ENCODE measurements around the gene RPTOR.

Gene RPTOR

GRCh38 chr17:80615376-80615775 lies 70.7 kb downstream of the RPTOR start:
- Histone ChIP-seq H2AFZ (ENCODE audit: low read length) (no peak overlapping the region), H3K79me1 (ENCODE audit: low read depth, low read length) (peaks cover 2% of the 10 kb centered on the region), H3K14ac (ENCODE audit: low read length) (no peak overlapping the region), H3K4me1 (ENCODE audit: control insufficient read depth in 2 of 2, insufficient read depth in 1 of 2, low read depth in 1 of 2, low read length in 2 of 2) (no peaks in the 10 kb centered on the region), H3K27ac (replicated peaks; ENCODE audit: low read length) (no peak overlapping the region), H2BK5ac (ENCODE audit: low read length) (no peak overlapping the region), H3K18ac (ENCODE audit: low read length) (no peak overlapping the region), H2BK15ac (ENCODE audit: low read length) (no peak overlapping the region), H3K4me2 (ENCODE audit: insufficient read depth, low read length, poor library complexity, severe bottlenecking) (no peak overlapping the region), H3K27me3 (ENCODE audit: control insufficient read depth in 3 of 3, insufficient read depth in 3 of 3, low read depth in 1 of 3, low read length in 3 of 3) (no peaks in the 10 kb centered on the region), H3K4me3 (ENCODE audit: low read length in 2 of 2) (no peak overlapping the region), H2BK12ac (ENCODE audit: low read length) (no peak overlapping the region), H3K4ac (ENCODE audit: low read length) (no peak overlapping the region), H3K23ac (ENCODE audit: low read depth, low read length, poor library complexity) (no peak overlapping the region), H2AK5ac (ENCODE audit: low read depth, low read length) (no peak overlapping the region), H3K9me3 (replicated peaks in 1 of 2; ENCODE audit: control insufficient read depth in 2 of 2, insufficient read depth in 1 of 2, low read depth in 1 of 2, low read length in 2 of 2) (no peaks in the 10 kb centered on the region), H4K91ac (ENCODE audit: low read depth, low read length, poor library complexity) (no peak overlapping the region), H3K9ac (ENCODE audit: low read depth, low read length, poor library complexity) (no peak overlapping the region), H3K36me3 (replicated peaks in 1 of 2; ENCODE audit: control insufficient read depth in 2 of 2, insufficient read depth in 2 of 2, low read length in 2 of 2) (no peaks in the 10 kb centered on the region), H2BK120ac (ENCODE audit: low read depth, low read length) (no peak overlapping the region), H4K8ac (ENCODE audit: low read depth, low read length) (no peak overlapping the region)
- no peak for DNase-seq (ENCODE audit: low spot score)
- no CpG with 5 or more reads among the region's 4 CpGs for WGBS, 2 donors (ENCODE audit: extremely low coverage in 2 of 2, insufficient read length in 2 of 2, insufficient replicate concordance in 1 of 2)

- H2BK5ac ChIP-seq (ENCODE audit: low read length), result no peak overlapping the region
- no peak overlapping the region for H3K4me2 ChIP-seq (ENCODE audit: insufficient read depth, low read length, poor library complexity, severe bottlenecking)
- no peak overlapping the region for H3K14ac ChIP-seq (ENCODE audit: low read length)
- H2BK12ac ChIP-seq (ENCODE audit: low read length), result no peak overlapping the region
- no peak for DNase-seq (ENCODE audit: low spot score)
- H2BK120ac ChIP-seq (ENCODE audit: low read depth, low read length), result no peak overlapping the region
- no peak overlapping the region for H2BK15ac ChIP-seq (ENCODE audit: low read length)
- no CpG with 5 or more reads among the region's 6 CpGs for WGBS, 2 donors (ENCODE audit: extremely low coverage in 2 of 2, insufficient read length in 2 of 2, insufficient replicate concordance in 1 of 2)
- H3K4me3 ChIP-seq (ENCODE audit: low read length in 2 of 2), result no peak overlapping the region
- H3K4me1 ChIP-seq (ENCODE audit: control insufficient read depth in 2 of 2, insufficient read depth in 1 of 2, low read depth in 1 of 2, low read length in 2 of 2), result peaks cover 0 to 2% of the 10 kb centered on the region in 2 donors
- H3K23ac ChIP-seq (ENCODE audit: low read depth, low read length, poor library complexity), result no peak overlapping the region
- peaks cover 4% of the 10 kb centered on the region for H3K79me1 ChIP-seq (ENCODE audit: low read depth, low read length)
- no peak overlapping the region for H2AFZ ChIP-seq (ENCODE audit: low read length)
- no peak overlapping the region for H3K9ac ChIP-seq (ENCODE audit: low read depth, low read length, poor library complexity)
- no peaks in the 10 kb centered on the region for H3K36me3 ChIP-seq (replicated peaks in 1 of 2; ENCODE audit: control insufficient read depth in 2 of 2, insufficient read depth in 2 of 2, low read length in 2 of 2)
- no peaks in the 10 kb centered on the region for H3K27me3 ChIP-seq (ENCODE audit: control insufficient read depth in 3 of 3, insufficient read depth in 3 of 3, low read depth in 1 of 3, low read length in 3 of 3)
- no peak overlapping the region for H4K8ac ChIP-seq (ENCODE audit: low read depth, low read length)
- H4K91ac ChIP-seq (ENCODE audit: low read depth, low read length, poor library complexity), result no peak overlapping the region
- H3K9me3 ChIP-seq (replicated peaks in 1 of 2; ENCODE audit: control insufficient read depth in 2 of 2, insufficient read depth in 1 of 2, low read depth in 1 of 2, low read length in 2 of 2), result no peaks in the 10 kb centered on the region
- no peak overlapping the region for H3K27ac ChIP-seq (replicated peaks; ENCODE audit: low read length)
- no peak overlapping the region for H3K4ac ChIP-seq (ENCODE audit: low read length)
- H2AK5ac ChIP-seq (ENCODE audit: low read depth, low read length), result no peak overlapping the region
- H3K18ac ChIP-seq (ENCODE audit: low read length), result no peak overlapping the region
Observed at GRCh38 chr17:80616705-80617104, 72.1 kb downstream of the RPTOR start.

GRCh38 chr17:80618304-80618703 lies 73.7 kb downstream of the RPTOR start:
- H3K4me2 ChIP-seq (ENCODE audit: insufficient read depth, low read length, poor library complexity, severe bottlenecking), result no peak overlapping the region
- H2BK12ac ChIP-seq (ENCODE audit: low read length), result no peak overlapping the region
- H3K36me3 ChIP-seq (replicated peaks in 1 of 2; ENCODE audit: control insufficient read depth in 2 of 2, insufficient read depth in 2 of 2, low read length in 2 of 2), result no peaks in the 10 kb centered on the region
- H3K9ac ChIP-seq (ENCODE audit: low read depth, low read length, poor library complexity), result no peak overlapping the region
- no peak overlapping the region for H2BK5ac ChIP-seq (ENCODE audit: low read length)
- no peaks in the 10 kb centered on the region for H3K9me3 ChIP-seq (replicated peaks in 1 of 2; ENCODE audit: control insufficient read depth in 2 of 2, insufficient read depth in 1 of 2, low read depth in 1 of 2, low read length in 2 of 2)
- DNase-seq (ENCODE audit: low spot score), result no peak
- no peak overlapping the region for H2BK120ac ChIP-seq (ENCODE audit: low read depth, low read length)
- H2AFZ ChIP-seq (ENCODE audit: low read length), result no peak overlapping the region
- no peak overlapping the region for H4K8ac ChIP-seq (ENCODE audit: low read depth, low read length)
- no peaks in the 10 kb centered on the region for H3K27me3 ChIP-seq (ENCODE audit: control insufficient read depth in 3 of 3, insufficient read depth in 3 of 3, low read depth in 1 of 3, low read length in 3 of 3)
- H3K18ac ChIP-seq (ENCODE audit: low read length), result no peak overlapping the region
- no peak overlapping the region for H3K14ac ChIP-seq (ENCODE audit: low read length)
- H3K4me1 ChIP-seq (ENCODE audit: control insufficient read depth in 2 of 2, insufficient read depth in 1 of 2, low read depth in 1 of 2, low read length in 2 of 2), result peaks cover 0 to 2% of the 10 kb centered on the region in 2 donors
- H3K4ac ChIP-seq (ENCODE audit: low read length), result no peak overlapping the region
- H3K4me3 ChIP-seq (ENCODE audit: low read length in 2 of 2), result no peak overlapping the region
- no peak overlapping the region for H3K23ac ChIP-seq (ENCODE audit: low read depth, low read length, poor library complexity)
- no peak overlapping the region for H2BK15ac ChIP-seq (ENCODE audit: low read length)
- WGBS, 2 donors (ENCODE audit: extremely low coverage in 2 of 2, insufficient read length in 2 of 2, insufficient replicate concordance in 1 of 2), result no CpG with 5 or more reads among the region's 9 CpGs
- H3K79me1 ChIP-seq (ENCODE audit: low read depth, low read length), result peaks cover 4% of the 10 kb centered on the region
- no peak overlapping the region for H3K27ac ChIP-seq (replicated peaks; ENCODE audit: low read length)
- no peak overlapping the region for H2AK5ac ChIP-seq (ENCODE audit: low read depth, low read length)
- H4K91ac ChIP-seq (ENCODE audit: low read depth, low read length, poor library complexity), result no peak overlapping the region

GRCh38 chr17:80619535-80620235 lies 75.0 kb downstream of the RPTOR start:
- Histone ChIP-seq H3K79me1 (ENCODE audit: low read depth, low read length) (peaks cover 4% of the 10 kb centered on the region), H3K18ac (ENCODE audit: low read length) (no peak overlapping the region), H3K4ac (ENCODE audit: low read length) (no peak overlapping the region), H3K4me3 (ENCODE audit: low read length in 2 of 2) (no peak overlapping the region), H2BK15ac (ENCODE audit: low read length) (no peak overlapping the region), H3K23ac (ENCODE audit: low read depth, low read length, poor library complexity) (no peak overlapping the region), H4K91ac (ENCODE audit: low read depth, low read length, poor library complexity) (no peak overlapping the region), H3K14ac (ENCODE audit: low read length) (no peak overlapping the region), H2AFZ (ENCODE audit: low read length) (no peak overlapping the region), H2BK120ac (ENCODE audit: low read depth, low read length) (no peak overlapping the region), H2AK5ac (ENCODE audit: low read depth, low read length) (no peak overlapping the region), H3K4me2 (ENCODE audit: insufficient read depth, low read length, poor library complexity, severe bottlenecking) (no peak overlapping the region), H3K9me3 (replicated peaks in 1 of 2; ENCODE audit: control insufficient read depth in 2 of 2, insufficient read depth in 1 of 2, low read depth in 1 of 2, low read length in 2 of 2) (no peaks in the 10 kb centered on the region), H2BK5ac (ENCODE audit: low read length) (no peak overlapping the region), H3K27me3 (ENCODE audit: control insufficient read depth in 3 of 3, insufficient read depth in 3 of 3, low read depth in 1 of 3, low read length in 3 of 3) (no peaks in the 10 kb centered on the region), H3K27ac (replicated peaks; ENCODE audit: low read length) (no peak overlapping the region), H3K4me1 (ENCODE audit: control insufficient read depth in 2 of 2, insufficient read depth in 1 of 2, low read depth in 1 of 2, low read length in 2 of 2) (peaks cover 0 to 2% of the 10 kb centered on the region in 2 donors), H3K9ac (ENCODE audit: low read depth, low read length, poor library complexity) (no peak overlapping the region), H2BK12ac (ENCODE audit: low read length) (no peak overlapping the region), H3K36me3 (replicated peaks in 1 of 2; ENCODE audit: control insufficient read depth in 2 of 2, insufficient read depth in 2 of 2, low read length in 2 of 2) (no peaks in the 10 kb centered on the region), H4K8ac (ENCODE audit: low read depth, low read length) (no peak overlapping the region)
- no CpG with 5 or more reads among the region's 9 CpGs for WGBS, 2 donors (ENCODE audit: extremely low coverage in 2 of 2, insufficient read length in 2 of 2, insufficient replicate concordance in 1 of 2)
- DNase-seq (ENCODE audit: low spot score), result no peak

All from neuronal stem cell (in vitro differentiated cells).